NCI-H2029 treated with DMSO at 0.1 percent for 48 hours (cell line): Measurements from ENCODE around the gene FHOD1.
A peak's percentile ranks its signal among the peaks of the same experiment; 100 is the strongest.

ENCODE experiments used
- DNase-seq: peaks from one replicate; lab custom pipeline; 2025; lab: John Stamatoyannopoulos, UW

Gene FHOD1

GRCh38 chr16:67190448-67191399 is 56.6 kb downstream of the FHOD1 start:
- no peak for DNase-seq

DNA sequence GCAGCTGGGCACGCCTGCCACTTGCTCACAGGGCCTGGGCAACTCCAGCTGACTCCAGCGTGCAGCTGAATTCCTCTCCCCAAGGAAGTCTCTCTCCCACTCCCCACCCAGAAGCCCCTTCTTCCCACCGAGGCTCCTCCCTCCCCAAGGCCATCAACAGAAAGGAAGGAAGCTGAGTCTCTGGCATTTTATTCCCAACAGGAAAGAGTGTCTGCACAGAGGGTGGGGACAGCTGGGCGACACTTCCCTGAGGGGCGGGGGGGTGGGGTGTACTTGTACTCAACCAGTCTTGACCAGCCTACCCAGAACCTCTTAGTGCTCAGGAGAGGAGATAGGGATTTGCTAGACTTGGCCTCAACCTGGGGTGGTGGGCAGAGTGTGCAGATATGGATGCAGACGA is 57.2 kb downstream of the FHOD1 start, which contains the start of gene EXOC3L1:
Gene EXOC3L1, minus strand, starts transcription at position 96 of the 400 bp plus-strand sequence. CDS start 460 bp downstream, outside the sequence.
- DNase-seq: no peak

GRCh38 chr16:67188798-67189197 is 58.5 kb downstream of the FHOD1 start:
- no peak for DNase-seq

GRCh38 chr16:67188323-67188722 is 59.0 kb downstream of the FHOD1 start:
- no peak for DNase-seq

DNA sequence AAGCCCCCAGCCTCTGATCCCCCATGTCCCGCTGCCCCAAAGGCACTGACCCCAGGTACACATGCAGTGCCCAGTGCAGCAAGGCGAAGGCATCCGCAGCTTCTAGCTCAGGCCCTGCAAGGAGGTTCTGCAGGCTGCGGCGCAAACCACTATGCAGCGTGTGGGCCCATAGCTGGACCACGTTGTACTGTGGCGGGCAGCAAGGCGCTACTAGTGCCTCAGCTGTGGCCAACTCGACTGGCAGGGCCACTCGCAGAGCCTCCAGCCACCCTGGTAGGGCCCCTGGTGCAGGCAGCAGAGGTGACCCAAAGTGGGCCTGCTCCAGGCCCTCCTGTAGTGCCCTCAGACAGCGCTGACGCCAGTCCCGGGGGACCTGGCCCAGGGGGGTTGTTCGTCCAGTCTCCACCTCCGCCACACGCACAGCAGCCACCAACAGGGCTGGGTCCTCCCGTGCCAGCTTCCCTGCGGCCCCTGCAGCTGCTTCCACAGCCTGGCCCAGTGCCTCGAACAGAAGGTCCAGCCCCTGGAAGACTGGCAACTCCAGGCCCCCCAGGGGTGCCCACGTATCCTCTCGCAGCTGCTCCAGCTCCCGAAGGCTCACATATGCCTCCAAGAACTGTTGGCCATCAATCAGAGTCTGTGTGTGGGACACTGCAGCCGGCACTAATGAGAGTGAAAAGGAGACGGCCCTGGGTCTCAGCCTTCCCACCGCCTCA is 59.9 kb downstream of the FHOD1 start:
- no peak for DNase-seq

GRCh38 chr16:67186550-67186950 is 60.7 kb downstream of the FHOD1 start:
- DNase-seq: no peak

GRCh38 chr16:67185651-67186134 is 61.6 kb downstream of the FHOD1 start:
- DNase-seq: no peak

DNA sequence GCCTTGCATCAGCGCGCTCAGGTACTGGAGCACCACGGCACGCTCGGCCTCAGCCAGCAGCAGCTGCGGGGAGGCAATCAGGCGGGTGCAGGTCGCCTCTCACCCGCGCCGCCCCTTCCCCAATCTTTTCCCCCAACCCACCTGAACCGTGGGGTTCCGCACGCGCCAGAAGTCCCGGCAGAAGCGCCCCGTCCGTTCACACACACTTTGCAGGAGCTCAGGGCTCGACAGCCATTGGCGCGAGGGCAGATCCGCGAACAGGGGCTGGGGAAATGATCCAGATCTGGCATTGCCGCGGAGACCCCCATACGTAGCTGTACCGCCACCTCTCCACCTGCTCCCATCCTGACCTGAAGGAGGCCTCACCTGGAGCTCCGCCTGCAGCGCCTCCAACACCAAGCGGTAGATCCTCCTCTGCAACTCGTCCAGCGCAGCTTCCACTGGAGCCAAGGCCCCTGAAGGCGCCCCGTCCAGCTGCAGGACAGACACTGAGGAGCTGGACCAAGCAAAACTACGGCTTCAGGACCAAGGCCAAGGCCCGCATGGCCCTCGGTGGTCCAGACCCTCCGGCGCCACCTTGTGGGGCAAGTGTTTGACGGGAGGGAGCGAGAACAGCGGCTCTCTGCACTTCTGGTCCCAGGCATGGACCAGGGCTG is 62.2 kb downstream of the FHOD1 start:
- no peak for DNase-seq

DNA sequence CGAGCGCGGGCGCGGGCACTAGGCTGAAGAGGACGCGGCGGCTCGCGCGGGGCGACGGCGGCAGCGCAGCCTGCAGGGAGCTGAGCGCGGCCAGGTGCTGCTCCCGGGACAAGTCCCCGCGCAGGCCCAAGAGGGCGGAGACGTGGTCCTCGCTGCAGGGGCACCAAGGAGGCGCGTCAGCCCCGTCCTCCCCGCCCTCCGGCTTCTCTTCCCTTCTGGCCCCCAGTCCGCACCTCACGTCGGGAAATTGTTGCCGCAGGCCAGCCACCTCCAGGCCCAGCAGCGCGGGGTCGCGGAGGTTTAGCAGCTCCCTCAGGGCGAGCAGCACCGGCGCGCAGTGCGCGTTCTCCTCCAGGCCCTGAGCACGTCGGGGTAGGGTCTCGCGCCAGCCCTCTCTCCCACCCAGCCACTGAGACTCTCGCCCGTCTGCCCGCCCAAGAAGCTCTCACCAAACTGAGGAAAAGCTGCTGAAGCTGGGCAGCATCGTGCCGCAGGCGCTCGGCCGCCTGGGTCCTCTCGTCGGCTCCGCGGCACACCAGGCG is 62.8 kb downstream of the FHOD1 start:
- DNase-seq: no peak

DNA sequence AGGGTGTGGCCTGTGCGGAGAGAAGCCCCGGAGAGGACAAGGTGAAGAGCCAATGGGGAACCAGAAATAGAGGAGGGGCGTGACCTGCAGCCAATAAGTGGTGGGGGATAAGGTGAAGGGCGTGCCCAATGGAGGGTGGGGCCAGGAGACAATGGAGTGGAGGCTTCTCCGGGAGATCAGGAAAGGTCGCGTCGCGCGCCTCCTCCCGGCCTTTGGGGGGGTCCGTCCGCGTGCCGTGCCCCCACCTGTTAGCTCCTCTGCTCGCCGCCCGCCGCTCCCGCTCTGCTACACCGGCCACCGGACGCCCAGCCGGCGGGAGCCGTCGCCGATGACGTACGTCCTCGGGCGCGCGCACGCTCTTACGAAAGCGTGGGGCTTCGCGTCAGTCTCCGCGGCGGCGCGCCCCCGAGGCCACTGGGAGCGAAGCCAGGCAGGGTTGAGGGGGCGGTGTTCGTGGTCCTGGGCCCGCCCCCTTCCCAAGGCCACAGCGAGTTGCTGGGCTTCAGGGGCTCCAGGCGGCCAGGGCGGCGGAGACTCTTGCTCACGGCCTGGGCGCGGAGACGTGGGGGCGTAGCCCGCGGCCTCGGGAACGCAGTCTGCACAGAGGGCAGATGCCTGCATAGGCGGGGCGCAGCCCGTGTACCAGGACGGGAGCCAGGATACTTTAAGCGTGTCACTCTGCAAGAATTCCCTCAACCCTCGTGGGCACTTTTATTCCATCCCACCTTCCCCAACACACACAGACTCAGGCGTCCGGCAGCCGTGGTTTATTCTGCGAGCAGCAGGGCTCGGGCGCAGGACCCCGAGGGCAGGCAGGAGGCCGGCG is 63.4 kb downstream of the FHOD1 start, which contains the start of gene MATCAP1:
Gene MATCAP1, minus strand, starts transcription at position 337 of the 826 bp plus-strand sequence. CDS start 3,353 bp downstream, outside the sequence.
- peak; percentile 87 for DNase-seq

- DNase-seq: no peak
Observed at GRCh38 chr16:67183284-67183626, 64.0 kb downstream of the FHOD1 start.

GRCh38 chr16:67182288-67182687 is 65.0 kb downstream of the FHOD1 start:
- no peak for DNase-seq

DNA sequence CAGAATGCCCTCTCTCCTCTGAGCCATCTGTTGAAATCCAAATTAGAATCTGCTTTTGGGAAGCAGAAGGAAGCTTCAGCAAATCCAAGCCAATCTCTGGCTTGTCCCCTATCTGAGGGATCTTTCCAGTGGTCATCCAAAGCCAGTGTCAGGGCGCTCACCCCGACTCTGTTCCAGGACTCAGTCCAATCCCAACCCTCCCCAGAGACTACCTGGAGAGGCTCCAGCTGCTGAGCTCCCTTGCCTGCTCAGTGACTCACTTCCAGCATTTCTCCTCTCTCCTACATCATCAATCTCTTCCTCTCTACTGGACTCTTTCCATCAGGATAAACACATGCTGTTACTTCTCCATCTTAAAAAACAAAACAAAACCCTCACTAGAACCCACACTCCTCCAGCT is 65.9 kb downstream of the FHOD1 start:
- no peak for DNase-seq

DNA sequence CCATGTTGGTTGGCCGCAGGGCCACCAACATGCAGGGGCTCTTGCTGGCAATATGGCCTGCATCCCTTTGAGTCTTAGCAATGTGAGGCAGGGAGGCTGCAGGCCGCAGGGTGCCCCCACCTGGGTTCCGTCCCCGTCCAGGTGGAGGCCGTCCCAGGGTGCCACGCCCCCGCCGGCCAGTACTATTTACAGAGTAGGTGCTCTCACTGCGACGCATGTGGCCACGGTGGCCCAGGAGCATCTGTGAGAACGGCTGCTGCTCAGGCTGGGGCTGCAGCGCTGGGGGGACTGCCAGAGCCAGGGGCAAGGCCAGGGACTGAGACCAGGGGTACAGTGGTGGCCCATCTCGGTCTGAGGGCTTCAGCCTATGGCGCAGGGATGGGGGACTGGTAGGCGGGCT is 67.1 kb downstream of the FHOD1 start:
- no peak for DNase-seq

- no peak for DNase-seq
Observed at GRCh38 chr16:67179421-67180080, 67.7 kb downstream of the FHOD1 start.
